K562 (cell line): ENCODE data around the gene IL1R1. TPM values are rescaled to one million over a fixed set of nuclear protein-coding genes. Genes with fewer than 3 reads are reported as not detected.

Source experiments
- ATAC-seq: fragments of 200-7000 bp; cut with Tn5 transposase; 3 replicates; pipeline ENCODE4 v1.9.1; 2020; ENCODE audit warnings: moderate library complexity
- BruUV-seq: library from RNA; stranded (reverse); fragments of 400-500 nt; replicated peaks from 2 replicates; lab custom pipeline; 2021; lab: Mats Ljungman, UMichigan
- CTCF ChIA-PET: fragments of 300-600 bp; formaldehyde crosslinking; extraction: SDS; loops from one replicate; lab custom pipeline; 2021; ENCODE audit warnings: low intra/inter-chr PET ratio; lab: Yijun Ruan, JAX
- POLR2A ChIA-PET: fragments of 300-600, 350-650 bp; sonication (Branson Sonifier 250); formaldehyde crosslinking; extraction: SDS; loops from one replicate; lab custom pipeline; 2021; ENCODE audit warnings: antibody characterized with exemption, inconsistent platforms; lab: Yijun Ruan, JAX
- DNase-seq, 4 experiments: peaks; one replicate each; pipeline versions ENCODE4 v3.0.0 to v3.0.0-alpha.2; 2011 to 2018; ENCODE audit warnings: low spot score in 3 of 4, mixed read lengths in 3 of 4; ENCODE audit errors: extremely low read depth in 1 of 4
- FAIRE-seq: peaks from 2 replicates; lab custom pipeline; 2011; peaks lifted over from hg19 to GRCh38; lab: Jason Lieb, UNC
- H2AFZ ChIP-seq: 2 replicates; pipeline ENCODE4 v1.6.0; 2011; ENCODE audit warnings: low read depth, low read length, control low read depth, inconsistent platforms
- H3K27ac ChIP-seq: fragments of 200-600 bp; 3 replicates; pipeline ENCODE4 v1.8.0; 2011; ENCODE audit warnings: low read depth, mild to moderate bottlenecking, control low read depth, inconsistent platforms, low read length, moderate library complexity, mixed read lengths; ENCODE audit errors: extremely low read depth
- H3K27me3 ChIP-seq, 2 experiments: fragments of 300-600 bp in 1 of 2; 2 replicates in 1 of 2; 3 replicates in 1 of 2; pipeline versions ENCODE4 v1.6.0 to v1.8.0; 2011; ENCODE audit warnings: inconsistent platforms in 2 of 2, low read length in 2 of 2, mild to moderate bottlenecking in 1 of 2, mixed read lengths in 1 of 2, moderate library complexity in 1 of 2; ENCODE audit not compliant: control insufficient read depth in 2 of 2, insufficient read depth in 2 of 2
- H3K36me3 ChIP-seq: fragments of 300-600 bp; 3 replicates; pipeline ENCODE4 v1.8.0; 2011; ENCODE audit warnings: mild to moderate bottlenecking, low read length, inconsistent platforms; ENCODE audit not compliant: control insufficient read depth, insufficient read depth
- H3K4me1 ChIP-seq, 2 experiments: fragments of 200-600 bp in 1 of 2; replicated peaks in 1 of 2; 2 replicates in 1 of 2; 3 replicates in 1 of 2; pipeline versions ENCODE4 v1.5.1 to v1.8.0; 2011; ENCODE audit warnings: inconsistent platforms in 2 of 2, low read length in 2 of 2, mild to moderate bottlenecking in 1 of 2, mixed read lengths in 1 of 2, moderate library complexity in 1 of 2; ENCODE audit not compliant: control insufficient read depth in 2 of 2, insufficient read depth in 2 of 2
- H3K4me2 ChIP-seq: 2 replicates; pipeline ENCODE4 v1.6.1; 2011; ENCODE audit warnings: low read length, control low read depth, inconsistent platforms, mixed read lengths; ENCODE audit not compliant: insufficient read depth
- H3K4me3 ChIP-seq: fragments of 200-600 bp; sonication (generic), shearing (Covaris generic); 2 replicates; pipeline ENCODE4 v1.5.1; 2016; ENCODE audit warnings: control low read depth, inconsistent platforms
- H3K79me2 ChIP-seq: fragments of 200-600 bp; 3 replicates; pipeline ENCODE4 v1.8.0; 2011; ENCODE audit warnings: low read length, inconsistent platforms; ENCODE audit not compliant: control insufficient read depth, insufficient read depth
- H3K9ac ChIP-seq, 2 experiments: 2 replicates each; pipeline versions ENCODE4 v1.6.0 to v1.6.1; 2011; ENCODE audit warnings: low read depth in 2 of 2, low read length in 2 of 2, control low read depth in 1 of 2, inconsistent platforms in 1 of 2, mild to moderate bottlenecking in 1 of 2, mixed read lengths in 1 of 2; ENCODE audit not compliant: insufficient read depth in 1 of 2
- H3K9me1 ChIP-seq: one replicate; pipeline ENCODE4 v1.6.0; 2011; ENCODE audit warnings: inconsistent platforms, mild to moderate bottlenecking, low read length, moderate library complexity; ENCODE audit not compliant: control insufficient read depth, insufficient read depth
- H3K9me3 ChIP-seq: replicated peaks from 2 replicates; pipeline ENCODE4 v1.5.1; 2011; ENCODE audit warnings: low read depth, low read length, inconsistent platforms; ENCODE audit not compliant: control insufficient read depth, insufficient read depth
- H4K20me1 ChIP-seq: replicated peaks from 2 replicates; pipeline ENCODE4 v1.6.1; 2011; ENCODE audit warnings: low read length, inconsistent platforms, mixed read lengths; ENCODE audit not compliant: control insufficient read depth, insufficient read depth
- HNRNPL ChIP-seq: fragments of 200-400 bp; formaldehyde crosslinking; IDR thresholded peaks from 2 replicates; pipeline ENCODE4 v1.6.1; 2017; ENCODE audit warnings: low read depth, mild to moderate bottlenecking, low read length
- KHSRP ChIP-seq: fragments of 450-650 bp; IDR thresholded peaks from 2 replicates; pipeline ENCODE4 v1.6.1; 2017
- NFIC ChIP-seq: fragments of 450-650 bp; IDR thresholded peaks from 2 replicates; pipeline ENCODE4 v1.6.1; 2017; ENCODE audit warnings: mild to moderate bottlenecking, inconsistent platforms
- RBM22 ChIP-seq: fragments of 200-400 bp; formaldehyde crosslinking; IDR thresholded peaks from 2 replicates; pipeline ENCODE4 v1.6.1; 2018; ENCODE audit warnings: low read length, low read depth; ENCODE audit not compliant: poor library complexity, severe bottlenecking
- SIRT6 ChIP-seq: IDR thresholded peaks from one replicate; pipeline ENCODE4 v1.6.1; 2012; ENCODE audit warnings: low read depth, mild to moderate bottlenecking, control low read depth, inconsistent platforms, low read length, moderate library complexity
- TRIM28 ChIP-seq: fragments of 450-650 bp; IDR thresholded peaks from 2 replicates; pipeline ENCODE4 v1.6.1; 2017
- ZNF174 ChIP-seq: fragments of 250-450 bp; sonication (Bioruptor Pico); IDR thresholded peaks from 2 replicates; pipeline ENCODE4 v1.4.0; 2020; ENCODE audit warnings: mild to moderate bottlenecking
- ZNF780A ChIP-seq: fragments of 250-450 bp; sonication (Bioruptor Pico); IDR thresholded peaks from 2 replicates; pipeline ENCODE4 v1.5.0; 2021; ENCODE audit warnings: mild to moderate bottlenecking
- in situ Hi-C: fragments of 300-500 bp; cut with MboI; formaldehyde crosslinking; loops from 4 replicates; pipeline ENCODE4 v1.15.0; 2018; ENCODE audit warnings: inconsistent platforms, mixed read lengths
- intact Hi-C: fragments of 100-400 bp; cut with micrococcal nuclease; formaldehyde crosslinking; loops from 2 replicates; pipeline ENCODE4 v1.14.2; 2022
- polyA plus RNA-seq, 8 experiments: library from polyadenylated mRNA; depleted of rRNA in 4 of 8; stranded (reverse) in 5 of 8; unstranded in 3 of 8; fragments of >200 nt; fragmentation: Nextera tagmentation in 2 of 8; fragmentation: Illumina TruSeq in 1 of 8; extraction: Ambion mirVana in 2 of 8; extraction: Trizol in 1 of 8; gene quantifications; 2 replicates each; pipeline versions ENCODE4 v1.2.1 to v1.2.3, GENCODE V29; 2011 to 2014; ENCODE audit warnings: inconsistent platforms in 1 of 8, missing spikeins in 1 of 8
- total RNA-seq, 7 experiments: library from RNA; depleted of rRNA in 6 of 7; stranded (reverse); fragments of >200 nt in 6 of 7; fragmentation: Illumina TruSeq in 2 of 7; extraction: Trizol in 2 of 7; gene quantifications; 2 replicates each; pipeline versions ENCODE4 v1.2.1 to v1.2.3, GENCODE V29; 2011 to 2021; ENCODE audit warnings: low replicate concordance in 1 of 7
- TF ChIP-seq, protein P1 (sequence below): fragments of 250-450 bp; sonication (Bioruptor Pico); IDR thresholded peaks from 2 replicates; pipeline ENCODE4 v1.5.0; 2021
- TF ChIP-seq, protein P2 (sequence below): sonication (generic); IDR thresholded peaks from 2 replicates; pipeline ENCODE4 v1.6.1; 2016
- TF ChIP-seq, protein P3 (sequence below): fragments of 450-650 bp; formaldehyde crosslinking; IDR thresholded peaks from 2 replicates; pipeline ENCODE4 v1.4.0; 2022; ENCODE audit warnings: missing genetic modification characterization

The IL1R1 gene
- total and polyA plus RNA-seq, 9 of the 15 experiments (the other 6 are each of a cell fraction or from before 2014, with no cell fraction given) = 0.81 to 3.9 (median 1.6) TPM

DNA sequence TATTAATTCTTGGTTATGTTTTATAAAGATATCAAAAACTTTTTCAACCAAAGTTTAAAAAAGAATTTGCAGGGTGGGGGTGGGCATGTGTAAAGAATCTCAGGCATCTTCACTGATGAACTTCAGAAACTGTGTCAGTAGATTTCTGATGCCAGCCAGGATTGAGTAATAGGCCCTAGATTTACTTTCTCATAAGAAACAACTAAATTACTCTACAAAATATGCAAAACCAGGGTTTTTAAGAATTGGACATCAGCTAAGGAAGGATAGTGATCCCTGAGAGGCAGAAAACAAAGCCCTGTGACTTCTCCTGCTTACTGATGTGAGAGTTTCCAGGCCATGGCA lies 11.9 kb upstream of the IL1R1 start:
- H3K79me2 ChIP-seq = no peaks in the 10 kb centered on the region
- no peak overlapping the region for H3K4me3 ChIP-seq
- DNase-seq (no peak), ATAC-seq (no peak), FAIRE-seq (peak; percentile 11)
- no peaks in the 10 kb centered on the region for H3K36me3 ChIP-seq
- in situ Hi-C loops (no loop called here), intact Hi-C loops (no loop called here)
- H3K27ac ChIP-seq = no peak overlapping the region
- no peaks in the 10 kb centered on the region for H3K9me3 ChIP-seq
- H3K27me3 ChIP-seq = no peaks in the 10 kb centered on the region
- BruUV-seq = no TSS peak
- ChIA-PET CTCF (no interaction called here), POLR2A (interaction anchor here (1.3 kb wide), 1 partner anchor 10 kb away, joined by 3 read pairs; no protein-coding TSS in a partner anchor)
- H3K9ac ChIP-seq = no peak overlapping the region
- H3K9me1 ChIP-seq = no peaks in the 10 kb centered on the region
- no peaks in the 10 kb centered on the region for H4K20me1 ChIP-seq
- TF ChIP-seq KHSRP (no peak), RBM22 (no peak), ZNF780A (CRISPR knock-in tag) (no peak), ZNF174 (CRISPR knock-in tag) (no peak), HNRNPL (no peak), NFIC (no peak), SIRT6 (no peak), TRIM28 (no peak)
- TF ChIP-seq, protein P1, sequence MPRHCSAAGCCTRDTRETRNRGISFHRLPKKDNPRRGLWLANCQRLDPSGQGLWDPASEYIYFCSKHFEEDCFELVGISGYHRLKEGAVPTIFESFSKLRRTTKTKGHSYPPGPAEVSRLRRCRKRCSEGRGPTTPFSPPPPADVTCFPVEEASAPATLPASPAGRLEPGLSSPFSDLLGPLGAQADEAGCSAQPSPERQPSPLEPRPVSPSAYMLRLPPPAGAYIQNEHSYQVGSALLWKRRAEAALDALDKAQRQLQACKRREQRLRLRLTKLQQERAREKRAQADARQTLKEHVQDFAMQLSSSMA (CRISPR knock-in tag) = no peak
- TF ChIP-seq, protein P2, sequence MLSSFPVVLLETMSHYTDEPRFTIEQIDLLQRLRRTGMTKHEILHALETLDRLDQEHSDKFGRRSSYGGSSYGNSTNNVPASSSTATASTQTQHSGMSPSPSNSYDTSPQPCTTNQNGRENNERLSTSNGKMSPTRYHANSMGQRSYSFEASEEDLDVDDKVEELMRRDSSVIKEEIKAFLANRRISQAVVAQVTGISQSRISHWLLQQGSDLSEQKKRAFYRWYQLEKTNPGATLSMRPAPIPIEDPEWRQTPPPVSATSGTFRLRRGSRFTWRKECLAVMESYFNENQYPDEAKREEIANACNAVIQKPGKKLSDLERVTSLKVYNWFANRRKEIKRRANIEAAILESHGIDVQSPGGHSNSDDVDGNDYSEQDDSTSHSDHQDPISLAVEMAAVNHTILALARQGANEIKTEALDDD = no peak
- TF ChIP-seq, protein P3, sequence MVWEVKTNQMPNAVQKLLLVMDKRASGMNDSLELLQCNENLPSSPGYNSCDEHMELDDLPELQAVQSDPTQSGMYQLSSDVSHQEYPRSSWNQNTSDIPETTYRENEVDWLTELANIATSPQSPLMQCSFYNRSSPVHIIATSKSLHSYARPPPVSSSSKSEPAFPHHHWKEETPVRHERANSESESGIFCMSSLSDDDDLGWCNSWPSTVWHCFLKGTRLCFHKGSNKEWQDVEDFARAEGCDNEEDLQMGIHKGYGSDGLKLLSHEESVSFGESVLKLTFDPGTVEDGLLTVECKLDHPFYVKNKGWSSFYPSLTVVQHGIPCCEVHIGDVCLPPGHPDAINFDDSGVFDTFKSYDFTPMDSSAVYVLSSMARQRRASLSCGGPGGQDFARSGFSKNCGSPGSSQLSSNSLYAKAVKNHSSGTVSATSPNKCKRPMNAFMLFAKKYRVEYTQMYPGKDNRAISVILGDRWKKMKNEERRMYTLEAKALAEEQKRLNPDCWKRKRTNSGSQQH (CRISPR knock-in tag) = no peak
- H3K4me2 ChIP-seq = no peak overlapping the region
- no peak overlapping the region for H2AFZ ChIP-seq
- no peaks in the 10 kb centered on the region for H3K4me1 ChIP-seq
